Skin epidermis (tissue), 12 donors: ENCODE measurements around the gene ELP4.
"Not testable (repeated sequence)": the region's sequence is repeated elsewhere in the genome, so short reads cannot be mapped to it uniquely, and the experiment has no call there.

Experiments
- H3K27ac ChIP-seq, 21 experiments: fragments of 200-600 bp; sonication (generic) in 11 of 21; one replicate each; pipeline ENCODE4 v1.5.0; 2020; ENCODE audit warnings: mild to moderate bottlenecking in 3 of 21, inconsistent platforms in 2 of 21, moderate library complexity in 2 of 21
- H3K4me3 ChIP-seq, 7 experiments: fragments of 200-600 bp; sonication (generic) in 2 of 7; one replicate each; pipeline ENCODE4 v1.5.0; 2020; ENCODE audit warnings: inconsistent platforms in 2 of 7, mild to moderate bottlenecking in 2 of 7, moderate library complexity in 1 of 7

ELP4 gene

DNA sequence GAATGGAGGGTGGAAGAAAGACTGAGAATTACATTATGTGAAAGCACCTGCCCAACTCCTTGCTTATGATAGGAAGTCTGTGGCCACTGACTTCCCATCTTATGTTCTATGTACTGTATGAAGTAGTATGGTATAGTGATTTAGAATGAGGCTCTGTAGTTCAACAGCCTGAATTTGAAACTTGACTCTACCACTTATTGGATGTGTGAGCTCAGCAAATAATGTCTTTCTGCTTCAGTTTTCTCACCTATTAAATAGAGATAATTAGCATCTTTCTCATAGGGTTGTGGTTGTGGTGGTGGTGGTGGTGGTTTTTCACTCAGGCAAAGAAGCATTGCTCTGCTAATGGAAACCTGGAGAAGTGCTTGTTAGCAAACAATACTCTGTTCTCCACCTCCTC, 180.0 kb downstream of the ELP4 start:
- no peak overlapping the region for H3K27ac ChIP-seq

DNA sequence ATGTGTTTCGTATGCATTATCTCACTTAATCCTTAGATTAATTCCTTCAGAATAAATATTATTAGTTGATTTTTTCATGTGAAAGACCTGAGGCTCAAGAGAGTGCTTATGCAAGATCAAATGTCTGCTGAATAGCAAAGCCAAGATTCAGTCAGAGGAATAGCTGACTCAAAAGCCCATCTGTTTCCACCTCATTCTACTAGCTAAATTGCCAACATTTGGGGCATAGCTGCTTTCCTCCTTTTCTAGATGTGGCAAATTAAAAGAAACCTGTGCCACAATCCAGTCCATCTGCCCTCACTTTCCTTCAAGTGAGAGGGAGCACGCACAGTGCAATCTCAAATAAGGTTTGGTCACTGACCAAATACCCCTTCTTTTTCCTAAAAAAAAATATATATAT, 180.5 kb downstream of the ELP4 start:
- Histone ChIP-seq H3K27ac (no peak overlapping the region), H3K4me3 (no peak overlapping the region)

More for the DNA sequence above, 180.0 kb downstream of the ELP4 start:
- H3K4me3 ChIP-seq, result no peak overlapping the region

DNA sequence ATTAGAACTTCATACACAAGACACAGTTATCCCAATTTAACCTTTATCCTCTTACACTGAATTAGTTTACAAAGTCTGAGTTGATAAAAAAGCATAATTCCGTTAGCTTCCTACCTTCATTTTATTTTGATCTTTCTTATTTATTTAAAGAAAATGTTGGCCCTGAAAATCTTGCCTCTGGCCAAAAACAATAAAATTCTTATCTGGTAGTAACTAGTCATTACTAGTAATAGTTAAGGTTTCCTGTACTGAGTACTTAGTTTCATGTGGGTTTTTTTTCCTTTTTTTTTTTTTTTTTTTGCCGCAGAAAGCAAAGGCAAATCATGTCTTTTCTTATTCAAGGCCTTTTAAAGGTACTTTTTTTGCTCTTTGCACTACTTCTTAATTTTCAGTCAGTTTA, 180.9 kb downstream of the ELP4 start:
- Histone ChIP-seq H3K27ac (no peak overlapping the region), H3K4me3 (no peak overlapping the region)

DNA sequence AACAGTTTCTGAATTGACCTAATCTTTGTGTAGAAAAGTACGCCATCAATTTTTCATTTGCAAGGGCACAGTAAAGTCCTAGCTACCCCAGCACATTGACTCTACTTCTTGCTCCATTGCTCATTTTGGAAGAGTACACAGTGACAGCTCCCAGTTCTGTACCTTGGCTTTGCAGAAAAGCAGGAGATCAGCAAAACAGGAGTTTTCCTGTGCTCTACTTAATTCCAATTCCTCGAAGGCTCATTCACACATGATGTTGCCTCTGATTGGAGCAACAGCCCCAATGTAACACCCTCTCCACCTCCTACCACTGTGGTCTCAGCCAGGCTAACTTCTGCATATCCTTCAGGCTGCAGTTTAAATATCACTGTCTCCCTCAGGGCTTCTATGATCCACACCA, 182.9 kb downstream of the ELP4 start:
- Histone ChIP-seq H3K4me3 (no peak overlapping the region), H3K27ac (no peak overlapping the region)

DNA sequence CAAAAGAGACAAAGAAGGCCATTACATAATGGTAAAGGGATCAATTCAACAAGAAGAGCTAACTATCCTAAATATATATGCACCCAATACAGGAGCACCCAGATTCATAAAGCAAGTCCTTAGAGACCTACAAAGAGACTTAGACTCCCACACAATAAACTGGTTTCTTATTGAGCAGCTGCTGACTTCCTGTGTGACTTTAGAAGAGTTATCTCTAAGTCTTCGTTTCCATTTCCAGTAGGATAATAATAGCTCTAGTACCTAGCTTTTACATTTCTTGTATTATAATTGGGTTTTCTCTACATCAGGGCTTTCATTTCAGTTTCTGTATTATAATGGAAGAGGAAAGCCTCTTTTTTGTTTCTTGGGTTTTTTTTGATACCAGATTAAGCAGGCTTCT, 187.5 kb downstream of the ELP4 start:
- H3K27ac ChIP-seq, H3K4me3 ChIP-seq: not testable (repeated sequence)

DNA sequence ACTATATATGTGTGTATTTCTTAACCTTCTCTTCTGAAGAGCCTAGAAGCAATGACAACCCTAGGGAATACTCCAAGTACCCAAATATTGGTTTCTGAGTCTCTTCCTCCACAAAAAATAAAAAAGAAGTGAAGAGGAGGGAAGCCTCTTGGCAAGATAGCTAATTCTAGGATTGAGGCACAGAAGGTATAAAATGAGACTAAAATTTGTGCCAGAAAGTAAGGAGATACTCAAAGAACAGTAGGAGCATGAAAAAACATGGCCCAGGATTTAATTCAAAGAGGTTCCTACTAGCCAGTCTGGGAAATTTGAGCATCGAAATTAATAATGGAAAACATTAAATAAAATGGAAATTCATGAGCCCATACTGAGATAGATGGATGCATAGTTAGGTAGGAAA, 189.5 kb downstream of the ELP4 start:
- no peak overlapping the region for H3K27ac ChIP-seq
- H3K4me3 ChIP-seq, result no peak overlapping the region

DNA sequence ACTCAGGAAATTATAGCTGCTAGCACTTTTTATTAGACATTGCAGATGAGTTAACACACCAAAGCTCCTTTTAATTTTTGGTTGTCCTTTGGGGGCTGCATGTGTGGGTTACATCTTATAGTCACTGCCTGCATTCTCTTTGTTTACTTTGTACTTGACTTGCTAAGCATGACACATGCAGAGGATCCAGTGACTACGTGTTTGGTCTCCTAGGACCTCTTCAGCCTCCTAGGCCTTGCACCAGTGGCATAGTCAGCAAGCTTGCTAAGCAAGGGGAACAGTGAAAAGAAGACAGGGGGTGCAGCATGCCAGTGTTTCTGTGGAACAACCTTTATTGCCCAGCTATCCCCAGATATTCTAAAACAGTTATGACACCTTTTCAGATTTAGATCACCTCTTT, 193.4 kb downstream of the ELP4 start:
- Histone ChIP-seq H3K4me3 (no peak overlapping the region), H3K27ac (no peak overlapping the region)

DNA sequence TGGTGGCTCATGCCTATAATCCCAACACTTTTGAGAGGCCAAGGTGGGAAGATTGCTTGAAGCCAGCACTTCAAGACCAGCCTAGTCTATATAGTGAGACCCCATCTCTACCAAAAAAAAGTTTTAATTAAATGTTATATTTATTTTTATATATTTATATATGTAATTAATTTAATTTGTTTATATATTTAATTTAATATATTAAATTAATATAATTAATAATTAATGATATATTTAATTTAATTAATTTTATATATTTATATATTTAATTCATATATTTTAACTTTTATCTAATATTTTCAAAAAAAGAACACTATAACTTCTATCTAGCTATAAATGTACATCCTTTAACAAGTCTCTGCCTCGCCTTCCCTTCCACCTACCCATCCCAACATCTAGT, 196.8 kb downstream of the ELP4 start:
- no peak overlapping the region for H3K4me3 ChIP-seq
- no peak overlapping the region for H3K27ac ChIP-seq

DNA sequence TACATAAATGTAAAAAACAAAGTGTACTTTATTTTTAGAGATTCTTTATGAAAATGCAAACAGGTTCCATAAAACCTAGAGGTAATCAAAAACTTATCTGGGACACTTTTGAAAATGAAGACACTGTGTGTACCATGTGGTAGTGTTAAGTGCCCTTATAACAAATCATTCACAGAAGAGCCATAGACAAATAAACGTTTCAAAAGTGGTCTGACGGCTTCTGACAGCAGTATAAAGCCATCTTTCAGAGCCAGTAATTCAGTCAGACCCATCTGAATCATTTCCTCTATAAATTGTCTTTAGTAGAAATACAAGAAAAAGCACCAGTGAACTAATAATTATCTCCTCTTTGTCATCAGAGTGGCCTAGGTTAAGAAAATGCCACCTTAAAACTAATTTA, 201.6 kb downstream of the ELP4 start:
- H3K27ac ChIP-seq, result no peak overlapping the region
- no peak overlapping the region for H3K4me3 ChIP-seq

DNA sequence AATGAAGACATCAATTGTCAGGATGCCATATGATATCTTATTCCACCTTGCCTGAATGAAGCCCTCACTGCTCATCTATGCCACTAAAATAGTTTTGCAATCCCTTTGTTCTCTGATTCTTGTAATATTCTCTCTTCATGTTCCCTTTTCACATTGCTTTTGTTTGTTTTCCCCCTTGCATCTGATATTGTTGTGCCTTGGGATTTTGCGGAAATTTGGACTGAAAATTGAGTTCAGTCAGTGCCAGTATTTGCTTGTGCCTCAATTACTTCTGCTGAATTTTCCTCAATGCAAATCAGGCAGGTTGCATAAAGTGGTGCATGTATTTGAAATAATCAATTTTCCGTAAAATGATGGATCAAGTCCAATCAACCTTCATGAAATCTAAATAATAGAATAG, 203.3 kb downstream of the ELP4 start:
- Histone ChIP-seq H3K4me3 (no peak overlapping the region), H3K27ac (no peak overlapping the region)

DNA sequence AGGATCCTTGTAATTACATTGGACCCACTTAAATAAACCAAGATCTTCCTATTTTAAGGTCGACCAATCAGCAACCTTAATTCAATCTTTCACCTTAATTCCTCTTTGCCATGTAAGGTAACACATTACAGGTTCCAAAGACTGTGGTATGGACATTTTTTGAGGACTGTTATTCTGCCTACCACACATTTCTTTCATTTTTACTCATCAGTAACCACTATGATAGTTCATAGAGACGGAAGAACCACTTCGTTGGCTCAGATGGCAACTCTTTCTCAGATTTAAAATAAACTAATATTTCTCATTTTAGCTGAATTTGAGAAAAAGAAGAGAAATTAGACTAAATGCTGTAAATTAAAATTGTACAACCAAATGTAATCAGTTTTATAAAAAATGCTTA, 205.3 kb downstream of the ELP4 start:
- Histone ChIP-seq H3K4me3 (no peak overlapping the region), H3K27ac (no peak overlapping the region)

DNA sequence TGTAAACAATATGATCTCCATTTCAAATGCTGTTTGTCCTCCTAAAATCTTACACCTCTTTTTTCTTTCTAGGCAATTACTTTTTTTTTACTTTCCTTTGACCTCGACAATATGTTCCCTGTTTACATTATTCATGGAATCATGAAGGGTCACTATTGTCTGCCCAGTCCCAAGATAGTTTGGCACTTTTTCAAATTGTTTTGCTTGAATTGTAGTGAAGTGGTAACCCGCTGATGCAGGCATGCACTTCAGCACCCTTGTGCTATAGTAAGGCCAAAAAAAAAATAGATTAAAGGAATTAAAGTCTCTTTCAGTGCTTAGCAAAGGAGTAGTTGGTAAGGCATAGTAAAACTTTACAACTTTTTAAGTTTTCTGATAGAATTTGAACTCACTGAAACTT, 210.7 kb downstream of the ELP4 start:
- Histone ChIP-seq H3K27ac (no peak overlapping the region), H3K4me3 (no peak overlapping the region)

DNA sequence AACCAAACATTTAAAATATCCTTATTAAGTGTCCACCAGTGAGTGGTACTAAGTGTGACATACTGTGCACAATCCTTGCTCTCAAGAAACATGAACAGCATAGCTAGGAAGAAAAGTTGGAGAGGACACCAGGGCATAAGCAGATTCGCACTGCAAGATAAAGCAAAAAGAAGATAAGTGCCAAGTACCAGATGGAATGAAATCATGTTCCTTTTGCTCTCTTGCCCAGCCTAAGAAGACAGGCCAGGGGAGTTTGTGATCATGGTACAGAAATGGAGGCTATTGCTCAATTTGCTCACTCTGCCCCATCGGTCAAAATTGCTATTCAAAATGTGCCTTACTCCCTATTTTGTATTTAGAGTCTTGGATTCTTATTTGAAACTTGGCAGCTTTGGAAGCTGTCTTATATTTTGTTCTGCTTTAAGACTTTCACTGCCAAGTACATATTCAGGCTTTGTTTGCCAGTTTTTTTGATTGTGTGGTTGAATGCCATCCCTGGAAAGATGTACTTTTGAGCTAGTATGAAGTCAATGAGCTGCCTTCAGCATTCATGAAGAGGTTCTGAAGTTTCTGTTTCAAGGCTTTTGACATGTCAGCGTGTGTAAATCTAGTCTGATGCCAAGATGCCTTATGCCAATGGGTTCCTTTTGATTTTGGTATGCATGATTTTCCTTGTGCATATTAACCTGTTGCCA, 211.3 kb downstream of the ELP4 start:
- Histone ChIP-seq H3K27ac (no peak overlapping the region), H3K4me3 (no peak overlapping the region)

DNA sequence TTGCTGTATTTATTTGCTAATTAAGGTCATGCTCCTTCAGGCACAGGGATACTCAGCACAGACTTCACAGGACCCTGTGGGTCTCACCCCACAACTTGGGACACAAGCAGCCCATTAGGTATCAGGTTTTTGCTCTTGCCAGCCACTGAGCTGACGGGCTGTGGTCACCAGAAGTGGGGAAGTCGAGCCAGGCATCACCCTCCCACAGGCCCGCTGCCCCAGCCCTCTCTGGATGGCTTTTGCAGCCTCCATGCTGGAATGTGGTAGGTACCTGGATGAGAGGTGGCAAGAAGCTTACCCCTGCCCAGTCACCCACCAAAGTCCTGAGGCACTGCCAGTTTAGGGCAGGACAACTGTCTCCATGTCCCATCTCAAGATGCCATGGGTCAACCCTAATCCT, 213.2 kb downstream of the ELP4 start:
- H3K27ac ChIP-seq, result no peak overlapping the region
- H3K4me3 ChIP-seq, result no peak overlapping the region

DNA sequence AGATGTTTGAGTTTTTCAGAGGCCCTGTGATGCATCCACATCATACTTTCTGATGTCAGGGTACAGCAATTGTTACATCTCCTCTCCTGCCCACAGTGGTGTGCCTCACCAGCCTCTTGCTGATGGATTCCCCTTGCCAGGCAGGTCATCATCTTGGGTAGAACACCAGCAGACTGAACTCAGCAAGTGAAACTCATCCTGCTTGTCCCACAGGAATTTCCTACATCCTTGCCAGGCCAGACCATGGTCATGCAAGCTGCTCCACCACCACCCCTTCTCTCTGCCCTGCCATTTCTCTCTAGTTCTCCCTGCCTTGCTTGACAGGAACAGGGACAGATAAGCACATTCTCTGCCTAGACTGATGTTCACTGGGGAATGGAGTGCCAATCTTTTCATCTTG, 215.6 kb downstream of the ELP4 start:
- Histone ChIP-seq H3K27ac (no peak overlapping the region), H3K4me3 (no peak overlapping the region)

DNA sequence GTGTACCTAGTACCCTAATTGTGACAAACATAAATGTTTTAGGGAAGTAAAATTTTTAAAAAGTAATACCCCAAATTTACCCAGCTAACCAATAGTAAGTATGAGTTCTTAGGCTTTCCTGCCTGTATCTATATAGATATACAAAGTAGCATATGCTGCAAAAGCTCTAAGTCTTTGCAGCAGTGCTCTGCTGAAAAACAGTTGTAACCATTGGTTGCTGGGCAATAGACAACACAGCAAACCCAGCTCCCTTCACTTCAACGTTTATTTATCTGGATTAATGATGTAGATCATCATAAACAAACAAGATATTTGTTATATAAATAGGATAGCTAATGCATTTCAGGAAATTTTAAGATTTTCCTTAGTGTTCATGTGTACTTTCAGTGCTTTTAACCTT, 218.9 kb downstream of the ELP4 start:
- no peak overlapping the region for H3K27ac ChIP-seq
- H3K4me3 ChIP-seq, result no peak overlapping the region

DNA sequence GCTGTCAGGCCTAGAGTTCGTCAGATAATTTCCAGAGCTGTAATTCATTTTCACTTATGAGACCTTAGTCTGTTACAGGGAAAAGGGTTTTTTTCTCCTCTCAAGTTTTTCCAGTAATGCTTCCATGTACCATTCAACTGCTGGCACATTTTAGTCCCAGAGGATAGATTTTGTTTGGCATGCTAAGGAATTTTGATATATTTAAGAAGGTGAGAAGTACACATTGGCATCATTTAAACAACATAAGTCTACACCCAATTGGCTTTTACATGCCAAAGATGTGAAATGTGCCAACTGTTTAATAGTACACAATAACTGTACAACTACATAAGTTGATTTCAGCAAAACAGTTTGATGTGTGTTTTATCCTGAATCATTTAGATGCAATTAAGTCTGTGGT, 230.6 kb downstream of the ELP4 start:
- H3K27ac ChIP-seq, result no peak overlapping the region
- no peak overlapping the region for H3K4me3 ChIP-seq

DNA sequence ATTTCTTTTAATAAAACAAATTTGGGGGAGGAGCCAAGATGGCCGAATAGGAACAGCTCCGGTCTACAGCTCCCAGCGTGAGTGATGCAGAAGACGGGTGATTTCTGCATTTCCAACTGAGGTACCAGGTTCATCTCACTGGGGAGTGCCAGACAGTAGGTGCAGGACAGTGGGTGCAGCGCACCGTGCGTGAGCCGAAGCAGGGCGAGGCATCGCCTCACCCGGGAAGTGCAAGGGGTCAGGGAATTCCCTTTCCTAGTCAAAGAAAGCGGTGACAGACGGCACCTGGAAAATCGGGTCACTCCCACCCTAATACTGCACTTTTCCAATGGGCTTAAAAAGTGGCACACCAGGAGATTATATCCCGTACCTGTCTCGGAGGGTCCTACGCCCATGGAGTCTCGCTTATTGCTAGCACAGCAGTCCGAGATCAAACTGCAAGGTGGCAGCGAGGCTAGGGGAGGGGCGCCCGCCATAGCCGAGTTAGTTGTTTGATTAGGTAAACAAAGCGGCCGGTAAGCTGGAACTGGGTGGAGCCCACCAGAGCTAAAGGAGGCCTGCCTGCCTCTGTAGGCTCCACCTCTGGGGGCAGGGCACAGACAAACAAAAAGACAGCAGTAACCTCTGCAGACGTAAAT, 231.3 kb downstream of the ELP4 start:
- H3K27ac ChIP-seq, H3K4me3 ChIP-seq: not testable (repeated sequence)

DNA sequence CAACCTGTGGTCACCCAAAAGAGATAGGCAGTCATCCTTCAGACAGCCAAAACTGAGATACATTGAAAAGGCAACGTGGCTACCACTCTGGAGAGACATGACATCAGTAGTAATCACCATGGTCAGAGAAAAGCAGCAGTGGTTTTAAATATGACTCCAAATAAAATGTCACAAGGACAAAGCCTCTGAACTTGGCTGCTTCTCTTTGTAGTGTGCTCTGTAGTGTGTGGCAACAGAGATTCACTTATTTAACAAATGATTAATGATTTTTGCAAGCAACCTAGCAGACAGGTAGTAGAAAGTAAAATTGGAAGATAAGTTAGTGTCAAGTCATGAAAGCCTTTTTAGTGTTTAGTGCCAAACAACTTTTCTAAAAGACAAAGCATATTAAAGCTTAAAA, 238.0 kb downstream of the ELP4 start:
- H3K27ac ChIP-seq, result no peak overlapping the region
- H3K4me3 ChIP-seq, result no peak overlapping the region

DNA sequence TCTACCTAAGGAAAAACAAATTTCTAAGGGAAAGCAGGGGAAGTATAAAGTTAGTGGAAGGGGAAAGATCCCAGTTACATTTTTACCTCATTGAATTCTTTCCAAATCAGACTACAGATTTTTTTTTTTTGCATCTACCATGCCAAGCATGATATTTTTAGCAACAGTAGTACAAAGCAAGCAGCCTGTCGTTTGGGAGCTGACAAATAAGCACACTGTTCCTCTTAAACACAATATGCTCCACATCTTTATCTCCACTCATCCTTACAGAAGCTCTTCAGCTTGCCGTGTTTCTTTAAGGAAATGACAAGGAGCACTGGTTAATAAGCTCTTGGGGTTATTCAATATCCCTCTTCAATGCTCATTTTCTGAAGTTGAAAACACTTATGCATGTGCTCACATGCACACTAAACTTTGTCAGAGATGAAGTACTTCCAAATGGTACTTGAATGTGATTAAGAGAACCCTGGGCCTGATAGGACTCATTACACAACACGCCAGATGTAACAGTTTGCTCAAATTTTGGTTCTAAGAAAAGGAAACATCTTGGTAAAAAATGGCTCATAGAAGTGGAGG, 247.8 kb downstream of the ELP4 start:
- no peak overlapping the region for H3K27ac ChIP-seq
- no peak overlapping the region for H3K4me3 ChIP-seq

DNA sequence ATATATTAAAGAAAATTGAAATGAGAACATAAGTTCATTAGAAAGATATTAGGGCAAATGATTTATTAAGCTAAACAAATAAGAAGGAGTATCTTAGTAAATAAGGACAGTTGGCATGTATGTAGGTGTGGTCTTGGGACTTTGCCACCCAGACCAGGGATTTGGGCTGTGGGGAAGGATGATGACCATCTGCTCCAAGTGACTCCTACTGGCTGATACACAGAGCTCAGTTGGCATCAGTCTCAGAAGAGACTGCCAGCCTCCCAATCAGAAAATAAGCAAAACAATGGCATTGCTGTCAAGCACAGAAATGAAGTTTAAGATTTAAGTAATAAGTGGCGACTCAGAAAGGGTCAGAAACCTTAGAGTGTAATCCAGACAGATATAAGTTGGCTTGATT, 252.1 kb downstream of the ELP4 start:
- H3K27ac ChIP-seq, result no peak overlapping the region

DNA sequence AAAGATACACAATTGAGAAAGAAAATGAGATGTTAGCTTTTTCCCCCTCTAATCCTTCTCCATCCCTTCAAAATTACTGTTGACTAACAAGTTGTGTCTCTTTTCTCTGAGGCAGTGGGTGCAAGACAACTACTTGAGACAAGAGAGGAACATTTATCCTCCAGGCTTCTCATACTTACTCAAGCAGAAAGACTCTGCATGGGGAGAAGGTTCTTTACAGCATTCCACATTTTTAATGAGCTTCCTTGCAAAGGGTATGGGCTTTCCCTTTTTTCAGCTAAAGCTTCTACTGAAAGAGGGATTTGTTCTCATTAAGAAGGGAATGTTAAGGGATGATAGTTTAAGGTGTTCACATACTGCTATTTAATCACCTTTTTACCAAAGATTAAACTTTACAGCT, 253.7 kb downstream of the ELP4 start:
- no peak overlapping the region for H3K4me3 ChIP-seq

More for the DNA sequence above, 252.1 kb downstream of the ELP4 start:
- no peak overlapping the region for H3K4me3 ChIP-seq

More for the DNA sequence above, 253.7 kb downstream of the ELP4 start:
- no peak overlapping the region for H3K27ac ChIP-seq
